Cardiac septum (tissue), 1 donor: Measurements from ENCODE around the gene LYRM9. TPM values are rescaled to one million over a fixed set of nuclear protein-coding genes. Genes with fewer than 3 reads are reported as not detected.
"Not testable (repeated sequence)": the region's sequence is repeated elsewhere in the genome, so short reads cannot be mapped to it uniquely, and the experiment has no call there.

Experiments
- DNase-seq: peaks from one replicate; pipeline ENCODE4 v3.0.0-alpha.2; 2020; ENCODE audit warnings: low spot score
- intact Hi-C: fragments of 100-400 bp; cut with DNase I; formaldehyde crosslinking; loops from one replicate; pipeline ENCODE4 v1.14.0; 2022
- total RNA-seq: library from RNA; stranded (reverse); fragmentation: NEBNext Ultra II Directional; extraction: Animal tissue kit (Norgen Biotek cat#: 25700); gene quantifications from one replicate; pipeline ENCODE4 v1.2.1, GENCODE V29; 2021
- donor health status: DM: no; HTN: no; CAD: no.

LYRM9 gene
- total RNA-seq, 1 donor from 2014 or later, result 8.8 TPM

- intact Hi-C loops, result no loop called here
- DNase-seq, result no peak
Observed at GRCh38 chr17:27848931-27849330, 44.2 kb downstream of the LYRM9 start.

GRCh38 chr17:27846808-27847307, 46.3 kb downstream of the LYRM9 start:
- intact Hi-C loops, DNase-seq: not testable (repeated sequence)

GRCh38 chr17:27846042-27846655, 47.0 kb downstream of the LYRM9 start:
- intact Hi-C loops, result no loop called here

DNA sequence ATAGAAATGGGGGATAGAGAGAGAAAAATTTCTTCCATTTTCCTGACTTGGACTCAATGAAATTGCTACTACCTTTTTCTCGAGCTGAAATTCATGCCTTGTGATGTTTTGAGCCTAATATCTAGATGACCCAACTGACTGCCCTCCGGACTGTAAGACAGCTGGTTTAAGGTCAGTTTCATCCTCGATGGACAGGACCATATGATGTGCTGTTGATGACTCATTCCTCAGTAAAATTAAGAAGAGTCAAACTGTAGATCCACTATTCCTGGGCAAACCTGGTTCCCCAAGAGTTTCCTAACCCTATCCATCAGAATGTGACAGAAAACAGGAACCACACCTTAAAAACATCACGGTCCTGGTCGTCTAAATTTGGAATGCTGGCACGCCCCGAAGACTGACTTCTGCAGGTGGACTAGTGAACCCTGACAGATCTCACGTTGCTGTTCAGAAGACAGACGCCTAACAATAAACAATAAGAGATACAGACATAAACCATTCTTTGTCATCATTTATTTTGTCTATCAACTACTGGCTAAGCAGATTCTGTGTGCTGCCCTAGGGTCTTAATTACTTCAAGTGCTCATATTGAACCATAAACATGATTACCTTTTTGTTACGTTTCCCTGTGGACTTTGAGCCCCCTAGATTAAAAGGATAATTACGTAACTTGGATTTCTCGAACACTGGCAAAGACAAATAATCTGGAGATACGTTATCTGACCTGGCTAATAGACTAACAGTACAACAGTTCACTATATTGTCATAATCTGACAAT, 47.7 kb downstream of the LYRM9 start:
- intact Hi-C loops, result no loop called here
- DNase-seq, result no peak

More at GRCh38 chr17:27846042-27846655, 47.0 kb downstream of the LYRM9 start:
- no peak for DNase-seq

DNA sequence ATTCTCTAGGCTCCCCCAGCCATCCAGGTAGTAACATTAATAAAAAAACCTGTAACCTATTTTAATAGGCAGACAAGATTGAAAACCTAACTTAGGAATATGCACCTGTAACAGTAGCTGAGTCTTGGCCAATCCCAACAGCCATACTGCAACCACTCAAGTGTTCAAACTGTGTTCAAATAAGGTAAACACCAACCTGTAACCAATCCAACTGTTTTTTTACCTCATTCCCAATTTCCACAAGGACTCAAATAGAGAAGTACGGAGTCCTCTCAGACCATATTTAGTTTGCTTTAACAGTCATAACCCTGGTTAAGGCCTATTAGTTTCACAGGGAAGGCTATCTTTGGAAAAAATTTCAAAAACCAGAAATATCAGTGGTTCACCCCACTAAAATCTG, 52.5 kb downstream of the LYRM9 start:
- intact Hi-C loops, result no loop called here

DNA sequence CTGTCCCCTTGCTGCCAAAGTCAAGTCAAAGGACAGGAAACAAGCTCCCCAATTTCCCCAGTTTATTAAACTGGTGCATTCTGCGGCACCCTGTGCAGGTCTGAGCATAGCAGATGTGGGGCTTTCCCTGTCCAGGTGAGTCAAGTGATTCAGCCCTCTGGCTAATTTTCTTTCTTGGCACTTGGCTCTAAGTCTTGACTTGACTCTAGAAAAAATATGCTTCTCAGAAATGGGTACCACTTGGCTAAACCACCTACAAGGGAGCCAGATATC, 52.8 kb downstream of the LYRM9 start:
- intact Hi-C loops, DNase-seq: not testable (repeated sequence)

More for the DNA sequence above, 52.5 kb downstream of the LYRM9 start:
- DNase-seq, result no peak

- intact Hi-C loops, result not testable (repeated sequence)
Observed at GRCh38 chr17:27839571-27840405, 53.4 kb downstream of the LYRM9 start.

DNA sequence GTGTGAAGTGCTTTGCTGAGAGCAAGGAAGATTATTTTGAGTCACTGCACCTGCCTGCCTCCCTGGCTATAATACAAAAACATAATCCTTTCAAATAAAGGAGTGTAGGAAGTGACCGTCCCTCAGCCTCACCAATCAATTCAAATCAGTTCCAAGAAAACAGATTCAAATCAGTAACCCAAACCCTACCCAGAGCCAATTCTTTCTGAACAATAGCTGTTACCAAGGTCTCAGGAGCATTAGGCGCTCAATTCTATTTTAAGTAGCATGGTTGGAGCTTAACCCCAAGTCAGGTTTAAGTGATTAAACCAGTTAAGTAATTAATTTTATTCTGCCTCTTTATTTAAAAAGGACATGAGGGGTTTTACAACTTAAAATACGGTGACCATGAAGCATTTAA, 54.6 kb downstream of the LYRM9 start:
- DNase-seq, intact Hi-C loops: not testable (repeated sequence)

More at GRCh38 chr17:27839571-27840405, 53.4 kb downstream of the LYRM9 start:
- not testable (repeated sequence) for DNase-seq

- DNase-seq, intact Hi-C loops: not testable (repeated sequence)
Observed at GRCh38 chr17:27837769-27838168, 55.4 kb downstream of the LYRM9 start.

- intact Hi-C loops, result no loop called here
- DNase-seq, result no peak
Observed at GRCh38 chr17:27836651-27837050, 56.5 kb downstream of the LYRM9 start.

DNA sequence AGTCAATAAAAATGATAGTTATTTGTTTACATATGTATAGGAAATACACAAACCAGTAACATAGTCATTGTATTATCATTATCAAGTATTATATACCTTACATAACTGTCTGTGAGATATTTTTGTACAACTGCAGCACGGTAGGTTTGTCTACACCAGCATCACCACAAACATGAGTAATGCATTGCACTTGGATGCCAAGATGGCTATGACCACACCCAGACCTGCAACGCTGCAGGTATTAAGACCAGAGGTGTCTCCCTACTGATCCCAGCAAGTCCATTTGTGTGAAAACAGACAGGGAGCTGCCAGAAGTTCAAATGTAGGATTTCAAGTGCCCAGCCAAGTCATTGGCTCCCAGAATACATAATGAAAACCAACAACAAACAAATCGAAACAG, 58.6 kb downstream of the LYRM9 start:
- intact Hi-C loops, result no loop called here
- DNase-seq, result no peak

GRCh38 chr17:27832831-27833230, 60.3 kb downstream of the LYRM9 start:
- no peak for DNase-seq
- intact Hi-C loops, result no loop called here

DNA sequence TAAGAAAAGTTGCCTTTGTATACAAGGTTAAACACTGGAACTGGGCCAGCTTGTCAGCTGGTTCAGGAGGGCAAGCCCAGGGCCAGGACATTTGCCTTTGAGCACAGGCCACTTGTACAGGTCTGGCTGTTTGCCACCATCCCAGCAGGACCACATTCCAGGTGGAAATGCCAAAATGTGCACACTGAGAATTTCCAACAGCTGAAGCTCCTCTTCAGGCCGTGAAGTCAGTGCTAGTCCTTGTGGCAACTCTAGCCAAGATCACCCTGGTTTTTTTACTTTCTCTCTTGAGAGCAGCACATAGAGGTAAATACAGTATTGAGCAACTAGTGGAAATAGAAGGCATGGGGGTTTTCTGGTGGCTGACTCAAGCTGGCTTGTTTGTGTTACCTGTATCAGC, 63.3 kb downstream of the LYRM9 start:
- intact Hi-C loops, DNase-seq: not testable (repeated sequence)

DNA sequence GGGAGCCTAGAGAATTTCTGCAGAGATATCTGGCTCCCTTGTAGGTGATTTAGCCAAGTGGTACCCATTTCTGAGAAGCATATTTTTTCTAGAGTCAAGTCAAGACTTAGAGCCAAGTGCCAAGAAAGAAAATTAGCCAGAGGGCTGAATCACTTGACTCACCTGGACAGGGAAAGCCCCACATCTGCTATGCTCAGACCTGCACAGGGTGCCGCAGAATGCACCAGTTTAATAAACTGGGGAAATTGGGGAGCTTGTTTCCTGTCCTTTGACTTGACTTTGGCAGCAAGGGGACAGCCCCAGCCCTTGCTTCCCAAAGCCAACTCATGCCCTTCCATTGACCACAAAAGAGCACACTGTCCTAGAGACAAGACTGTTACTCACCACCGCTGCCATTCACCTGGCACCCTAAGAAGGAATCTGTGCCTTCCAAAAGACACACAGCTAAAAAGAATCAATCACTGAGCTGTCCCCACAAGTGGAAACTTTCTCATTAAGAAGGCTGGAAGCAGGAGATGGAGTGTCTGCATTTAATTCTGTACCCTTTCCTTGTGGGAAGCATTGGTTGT, 63.9 kb downstream of the LYRM9 start:
- intact Hi-C loops, result not testable (repeated sequence)

More for the DNA sequence above, 63.9 kb downstream of the LYRM9 start:
- DNase-seq, result not testable (repeated sequence)

Other genes with a start within 250 kb of the LYRM9 start
- gene NOS2, start 92.8 kb downstream of the LYRM9 start, total RNA-seq, result 0.16 TPM
- 21.4 TPM for gene NLK, start 149.3 kb upstream of the LYRM9 start, total RNA-seq